B cell (primary cell): ENCODE data around the gene PRH1. TPM values are rescaled to one million over a fixed set of nuclear protein-coding genes. Genes with fewer than 3 reads are reported as not detected.

ENCODE experiments used
- ATAC-seq: fragments of 200-7000 bp; cut with Tn5 transposase; one replicate; pipeline ENCODE4 v1.10.0; 2021; ENCODE audit warnings: low read depth, mild to moderate bottlenecking, moderate number of reproducible peaks, moderate library complexity
- CTCF ChIA-PET: fragments of 350-600 bp; sonication (Branson Sonifier 250); formaldehyde crosslinking; loops from one replicate; lab custom pipeline; 2021; ENCODE audit warnings: antibody characterized with exemption, inconsistent platforms; lab: Charles Lee
- POLR2A ChIA-PET: fragments of 350-600 bp; sonication (Branson Sonifier 250); formaldehyde crosslinking; loops from one replicate; lab custom pipeline; 2021; ENCODE audit warnings: antibody characterized with exemption; lab: Charles Lee
- DNase-seq: peaks from one replicate; pipeline ENCODE4 v3.0.0; 2013
- H2AFZ ChIP-seq: 2 replicates; pipeline ENCODE4 v1.6.1; 2012; ENCODE audit warnings: mild to moderate bottlenecking, low read depth, low read length; ENCODE audit not compliant: insufficient read depth, poor library complexity, severe bottlenecking
- H3K27ac ChIP-seq, 2 donors: 1 replicate in 1 of 2; 2 replicates in 1 of 2; pipeline ENCODE4 v1.5.1; 2012 to 2013; ENCODE audit warnings: low read length in 2 of 2, mild to moderate bottlenecking in 2 of 2, moderate library complexity in 1 of 2
- H3K27me3 ChIP-seq, 4 experiments: fragments of 200-600 bp in 1 of 4; sonication (generic) in 1 of 4; replicated peaks in 1 of 4; 1 replicate in 2 of 4; 2 replicates in 2 of 4; pipeline versions ENCODE4 v1.6.1 to v1.7.0; 2013 to 2016; ENCODE audit warnings: low read length in 3 of 4, mild to moderate bottlenecking in 2 of 4, mixed read lengths in 1 of 4, moderate library complexity in 1 of 4; ENCODE audit not compliant: insufficient read depth in 4 of 4, control insufficient read depth in 3 of 4; ENCODE audit errors: control extremely low read depth in 1 of 4
- H3K36me3 ChIP-seq, 2 experiments: replicated peaks in 1 of 2; 1 replicate in 1 of 2; 2 replicates in 1 of 2; pipeline versions ENCODE4 v1.6.1 to v1.7.1; 2013; ENCODE audit warnings: low read length in 1 of 2; ENCODE audit not compliant: insufficient read depth in 2 of 2, control insufficient read depth in 1 of 2; ENCODE audit errors: control extremely low read depth in 1 of 2, extremely low read depth in 1 of 2
- H3K4me1 ChIP-seq, 2 donors: fragments of 200-600 bp in 1 of 2; sonication (generic) in 1 of 2; 1 replicate in 1 of 2; 2 replicates in 1 of 2; pipeline versions ENCODE4 v1.5.1 to v1.6.1; 2013 to 2017; ENCODE audit warnings: low read length in 2 of 2; ENCODE audit not compliant: control insufficient read depth in 2 of 2, insufficient read depth in 2 of 2
- H3K4me2 ChIP-seq: replicated peaks from 2 replicates; pipeline ENCODE3; 2012; ENCODE audit warnings: mild to moderate bottlenecking, low read depth, low read length; ENCODE audit not compliant: poor library complexity, severe bottlenecking
- H3K4me3 ChIP-seq, 5 experiments: fragments of 200-600 bp in 1 of 5; sonication (generic) in 1 of 5; 1 replicate in 3 of 5; 2 replicates in 2 of 5; pipeline versions ENCODE4 v1.5.1 to v1.7.0; 2011 to 2016; ENCODE audit warnings: low read length in 4 of 5, mild to moderate bottlenecking in 4 of 5, low read depth in 2 of 5, control low read depth in 1 of 5, moderate library complexity in 1 of 5; ENCODE audit not compliant: insufficient read depth in 1 of 5; ENCODE audit errors: control extremely low read depth in 1 of 5, extremely low read depth in 1 of 5
- H3K79me2 ChIP-seq: fragments of 200-600 bp; sonication (generic); one replicate; pipeline ENCODE4 v1.6.0; 2016; ENCODE audit warnings: low read length; ENCODE audit not compliant: control insufficient read depth, insufficient read depth
- H3K9ac ChIP-seq: fragments of 200-600 bp; sonication (generic); 2 replicates; pipeline ENCODE4 v1.6.1; 2017; ENCODE audit warnings: mild to moderate bottlenecking, low read length, moderate library complexity
- H3K9me3 ChIP-seq, 3 donors: one replicate each; pipeline versions ENCODE4 v1.6.1 to v1.7.1; 2013; ENCODE audit warnings: low read length in 2 of 3; ENCODE audit not compliant: control insufficient read depth in 2 of 3, insufficient read depth in 1 of 3; ENCODE audit errors: control extremely low read depth in 1 of 3
- H4K20me1 ChIP-seq: 2 replicates; pipeline ENCODE4 v1.6.0; 2012; ENCODE audit warnings: mild to moderate bottlenecking, low read length; ENCODE audit not compliant: insufficient read depth, control insufficient read depth, poor library complexity, severe bottlenecking
- H3K27ac Mint-ChIP-seq: one replicate; pipeline ENCODE4 v1.8.0; 2021; ENCODE audit warnings: mixed read lengths
- H3K27me3 Mint-ChIP-seq: one replicate; pipeline ENCODE4 v1.8.0; 2021; ENCODE audit warnings: mixed read lengths
- H3K4me1 Mint-ChIP-seq: one replicate; pipeline ENCODE4 v1.8.0; 2021; ENCODE audit warnings: mixed read lengths
- H3K4me3 Mint-ChIP-seq: one replicate; pipeline ENCODE4 v1.8.0; 2021; ENCODE audit warnings: mixed read lengths
- H3K9me3 Mint-ChIP-seq: one replicate; pipeline ENCODE4 v1.8.0; 2022; ENCODE audit warnings: mixed read lengths; ENCODE audit not compliant: insufficient read depth
- CTCF ChIP-seq: fragments of 200-600 bp; IDR thresholded peaks from one replicate; pipeline ENCODE4 v1.8.0; 2022; ENCODE audit warnings: antibody characterized with exemption, mild to moderate bottlenecking
- EZH2 ChIP-seq: IDR thresholded peaks from 2 replicates; pipeline ENCODE4 v1.6.1; 2012; ENCODE audit warnings: borderline replicate concordance, low read depth, mild to moderate bottlenecking, moderate library complexity, low read length; ENCODE audit not compliant: insufficient read depth, poor library complexity, severe bottlenecking
- WGBS: methylation state at CpG from one replicate; pipeline ENCODE4 v1.1.5; 2013; ENCODE audit warnings: missing lambda C conversion rate; ENCODE audit not compliant: insufficient coverage; 5-methylcytosine and 5-hydroxymethylcytosine counted together
- intact Hi-C: fragments of 100-400 bp; cut with micrococcal nuclease; formaldehyde crosslinking; loops from one replicate; pipeline ENCODE4 v1.10.0; 2022
- polyA plus RNA-seq: library from polyadenylated mRNA; depleted of rRNA; stranded (reverse); fragments of >200 nt; gene quantifications from 2 replicates; pipeline ENCODE4 v1.2.3, GENCODE V29; 2012
- total RNA-seq, 2 donors: library from RNA; stranded (reverse); fragments of 120-200 nt in 1 of 2; gene quantifications; 1 replicate in 1 of 2; 2 replicates in 1 of 2; pipeline versions ENCODE4 v1.2.3 to v1.2.4, GENCODE V29; 2013 to 2022

PRH1 gene
- total and polyA plus RNA-seq, 2 donors (not counting 1 experiment from before 2014, with no cell fraction given), result 5.9 to 39.7 TPM

GRCh38 chr12:10926269-10926668, 42.2 kb upstream of the PRH1 start:
- peaks cover 0 to 1% (median 0%) of the 10 kb centered on the region in 3 donors for H3K9me3 ChIP-seq
- no peaks in the 10 kb centered on the region for H3K4me1 ChIP-seq
- no peaks in the 10 kb centered on the region for H3K27me3 ChIP-seq
- H3K9me3 Mint-ChIP-seq, result no peaks in the 10 kb centered on the region
- H3K79me2 ChIP-seq, result no peaks in the 10 kb centered on the region
- H4K20me1 ChIP-seq, result no peaks in the 10 kb centered on the region
- H2AFZ ChIP-seq, result no peak overlapping the region
- H3K27ac Mint-ChIP-seq, result no peak overlapping the region
- no peaks in the 10 kb centered on the region for H3K4me1 Mint-ChIP-seq
- H3K4me2 ChIP-seq, result no peak overlapping the region
- no peak overlapping the region for H3K4me3 ChIP-seq
- H3K4me3 Mint-ChIP-seq, result no peak overlapping the region
- no peak overlapping the region for H3K9ac ChIP-seq
- no peak for DNase-seq
- intact Hi-C loops, result no loop called here
- H3K27me3 Mint-ChIP-seq, result no peaks in the 10 kb centered on the region
- no peak overlapping the region for H3K27ac ChIP-seq
- no peaks in the 10 kb centered on the region for H3K36me3 ChIP-seq
- no peak for ATAC-seq
- 100% methylated on average over 3 of the region's 5 CpGs for WGBS
- TF ChIP-seq EZH2, result no peak
- no peak for TF ChIP-seq CTCF
- CTCF ChIA-PET, result no interaction called here
- POLR2A ChIA-PET, result no interaction called here

- Mint-ChIP-seq H3K27ac (no peak overlapping the region), H3K27me3 (no peaks in the 10 kb centered on the region), H3K4me1 (no peaks in the 10 kb centered on the region), H3K9me3 (no peaks in the 10 kb centered on the region), H3K4me3 (no peak overlapping the region)
- TF ChIP-seq EZH2, result no peak
- no peak for TF ChIP-seq CTCF
- Histone ChIP-seq H3K9ac (no peak overlapping the region), H2AFZ (no peak overlapping the region), H3K27ac (no peak overlapping the region), H3K9me3 (no peaks in the 10 kb centered on the region), H4K20me1 (no peaks in the 10 kb centered on the region), H3K79me2 (no peaks in the 10 kb centered on the region), H3K4me2 (no peak overlapping the region), H3K4me3 (no peak overlapping the region), H3K36me3 (no peaks in the 10 kb centered on the region), H3K27me3 (no peaks in the 10 kb centered on the region), H3K4me1 (no peaks in the 10 kb centered on the region)
- no peak for DNase-seq
- no peak for ATAC-seq
- intact Hi-C loops, result no loop called here
- WGBS, result no CpG with 5 or more reads among the region's 1 CpG
- POLR2A ChIA-PET, result no interaction called here
- CTCF ChIA-PET, result no interaction called here
Observed at GRCh38 chr12:10919809-10920208, 35.8 kb upstream of the PRH1 start.
